Measurements from ENCODE around the gene STIP1. TPM values are rescaled to one million over a fixed set of nuclear protein-coding genes. Genes with fewer than 3 reads are reported as not detected.

The STIP1 gene
- total and polyA plus RNA-seq, 7 donors: 124 to 207 (median 171) TPM

- 5 to 13% (median 7%) methylated on average over 18 to 19 of the region's 19 CpGs for WGBS, 3 donors
- H3K4me1 ChIP-seq: peaks cover 58% of the 10 kb centered on the region
- peaks cover 0 to 16% of the 10 kb centered on the region in 2 donors for H3K36me3 ChIP-seq (ENCODE audit: insufficient read depth in 1 of 2, low read depth in 1 of 2)
- peak; percentile 76 to 87 for DNase-seq
- H3K9me3 ChIP-seq: no peaks in the 10 kb centered on the region
- intact Hi-C loops (cut with DNase I): loop anchor here (1.0 to 5.0 kb wide), 3 partner anchors 46 to 148 kb away; no protein-coding TSS in a partner anchor
- peak overlapping the region; percentile 30 for H3K4me3 ChIP-seq
- peak; percentile 98 for TF ChIP-seq CTCF (IDR thresholded peaks at IDR 0.05)
- H3K27me3 ChIP-seq (ENCODE audit: insufficient read depth in 3 of 3, low read length in 2 of 3): no peaks in the 10 kb centered on the region
- H3K27ac ChIP-seq: peak overlapping the region; percentile 32
- peak; percentile 43 to 71 (median 60) for ATAC-seq
Observed at GRCh38 chr11:64148226-64148916, 37.6 kb upstream of the STIP1 start.

GRCh38 chr11:64148917-64149617 lies 36.9 kb upstream of the STIP1 start:
- DNase-seq (peak in 1 of 2 donors; percentile 61), ATAC-seq (no peak)
- 46 to 77% (median 50%) methylated on average over 25 of the region's 25 CpGs for WGBS, 3 donors
- Histone ChIP-seq H3K9me3 (no peaks in the 10 kb centered on the region), H3K27ac (peak overlapping the region; percentile 32), H3K36me3 (ENCODE audit: insufficient read depth in 1 of 2, low read depth in 1 of 2) (peaks cover 0 to 16% of the 10 kb centered on the region in 2 donors), H3K4me1 (peaks cover 65% of the 10 kb centered on the region), H3K4me3 (peak overlapping the region; percentile 30), H3K27me3 (ENCODE audit: insufficient read depth in 3 of 3, low read length in 2 of 3) (no peaks in the 10 kb centered on the region)
- intact Hi-C loops (cut with DNase I): loop anchor here (1.0 to 5.0 kb wide), 3 partner anchors 47 to 149 kb away; no protein-coding TSS in a partner anchor
- TF ChIP-seq CTCF (IDR thresholded peaks at IDR 0.05): no peak

GRCh38 chr11:64150051-64150450 lies 35.9 kb upstream of the STIP1 start:
- no peak for TF ChIP-seq CTCF (IDR thresholded peaks at IDR 0.05)
- no peak overlapping the region for H3K4me3 ChIP-seq
- H3K4me1 ChIP-seq: peaks cover 65% of the 10 kb centered on the region
- no peak overlapping the region for H3K27ac ChIP-seq
- no peaks in the 10 kb centered on the region for H3K27me3 ChIP-seq (ENCODE audit: insufficient read depth in 3 of 3, low read length in 2 of 3)
- DNase-seq (peak in 1 of 2 donors; percentile 53), ATAC-seq (no peak)
- peaks cover 0 to 16% of the 10 kb centered on the region in 2 donors for H3K36me3 ChIP-seq (ENCODE audit: insufficient read depth in 1 of 2, low read depth in 1 of 2)
- 74 to 83% (median 83%) methylated on average over 15 of the region's 15 CpGs for WGBS, 3 donors
- H3K9me3 ChIP-seq: no peaks in the 10 kb centered on the region
- intact Hi-C loops (cut with DNase I): loop anchor here (5.0 to 10.0 kb wide), 3 partner anchors 313 to 385 kb away; partner anchors contain the start of genes MARK2 (in 2 of the 2) and ZFTA (in 1 of the 2)

- H3K27ac ChIP-seq: peak overlapping the region; percentile 77
- no peak for TF ChIP-seq CTCF (IDR thresholded peaks at IDR 0.05)
- H3K9me3 ChIP-seq: no peaks in the 10 kb centered on the region
- ATAC-seq: peak; percentile 75 to 85 (median 81)
- 27 to 43% (median 36%) methylated on average over 23 to 24 of the region's 24 CpGs for WGBS, 3 donors
- peaks cover 0 to 16% of the 10 kb centered on the region in 2 donors for H3K36me3 ChIP-seq (ENCODE audit: insufficient read depth in 1 of 2, low read depth in 1 of 2)
- DNase-seq: peak; percentile 79 to 92
- H3K4me3 ChIP-seq: peak overlapping the region; percentile 9
- peaks cover 59% of the 10 kb centered on the region for H3K4me1 ChIP-seq
- no peaks in the 10 kb centered on the region for H3K27me3 ChIP-seq (ENCODE audit: insufficient read depth in 3 of 3, low read length in 2 of 3)
- intact Hi-C loops (cut with DNase I): loop anchor here (5.0 to 10.0 kb wide), 3 partner anchors 313 to 386 kb away; partner anchors contain the start of genes MARK2 (in 2 of the 2) and ZFTA (in 1 of the 2)
Observed at GRCh38 chr11:64150481-64151239, 35.3 kb upstream of the STIP1 start.

Measured in psoas muscle (tissue), 8 donors.